WI38 (cell line): ENCODE results near the gene TTN.

Experiments used
- H3K4me3 ChIP-seq: 2 replicates; pipeline ENCODE4 v1.5.1; 2011; ENCODE audit warnings: low read depth, mild to moderate bottlenecking, control low read depth, low read length
- CTCF ChIP-seq: IDR thresholded peaks from 2 replicates; pipeline ENCODE4 v1.5.1; 2012; ENCODE audit warnings: low read depth, mild to moderate bottlenecking, control low read depth, low read length

The TTN gene

GRCh38 chr2:178510384-178510783 is 296.8 kb downstream of the TTN start:
- TF ChIP-seq CTCF = no peak
- no peak overlapping the region for H3K4me3 ChIP-seq

GRCh38 chr2:178508646-178509045 is 298.6 kb downstream of the TTN start:
- no peak for TF ChIP-seq CTCF
- no peak overlapping the region for H3K4me3 ChIP-seq

- H3K4me3 ChIP-seq = no peak overlapping the region
- no peak for TF ChIP-seq CTCF
Observed at GRCh38 chr2:178506949-178507348, 300.3 kb downstream of the TTN start.

GRCh38 chr2:178506524-178506923 is 300.7 kb downstream of the TTN start:
- H3K4me3 ChIP-seq = no peak overlapping the region
- no peak for TF ChIP-seq CTCF

GRCh38 chr2:178506101-178506500 is 301.1 kb downstream of the TTN start:
- no peak overlapping the region for H3K4me3 ChIP-seq
- TF ChIP-seq CTCF = no peak

- H3K4me3 ChIP-seq = no peak overlapping the region
- TF ChIP-seq CTCF = no peak
Observed at GRCh38 chr2:178502751-178503150, 304.5 kb downstream of the TTN start.

GRCh38 chr2:178499640-178500039 is 307.6 kb downstream of the TTN start:
- no peak for TF ChIP-seq CTCF
- no peak overlapping the region for H3K4me3 ChIP-seq

GRCh38 chr2:178498137-178498536 is 309.1 kb downstream of the TTN start:
- TF ChIP-seq CTCF = no peak
- H3K4me3 ChIP-seq = no peak overlapping the region
